ENCODE data around the gene OR5H14.

- no peak for TF ChIP-seq CTCF (IDR thresholded peaks at IDR 0.05)
- no peak for TF ChIP-seq POLR2A (IDR thresholded peaks at IDR 0.05)
- no peak for TF ChIP-seq EP300 (IDR thresholded peaks at IDR 0.05)
Observed at GRCh38 chr3:98180319-98180890, 33.1 kb downstream of the OR5H14 start.

Measured in ovary (tissue), 3 donors.